Measurements from ENCODE around the gene SPEG.

SPEG gene

GRCh38 chr2:219443697-219444023 lies 9.0 kb downstream of the SPEG start:
- DNase-seq (ENCODE audit: low spot score): no peak

- no peak for DNase-seq (ENCODE audit: low spot score)
These were observed 10.0 kb downstream of the SPEG start for GRCh38 chr2:219444566-219445091.

- DNase-seq (ENCODE audit: low spot score): no peak
These were observed 10.6 kb downstream of the SPEG start for GRCh38 chr2:219445220-219445640.

DNA sequence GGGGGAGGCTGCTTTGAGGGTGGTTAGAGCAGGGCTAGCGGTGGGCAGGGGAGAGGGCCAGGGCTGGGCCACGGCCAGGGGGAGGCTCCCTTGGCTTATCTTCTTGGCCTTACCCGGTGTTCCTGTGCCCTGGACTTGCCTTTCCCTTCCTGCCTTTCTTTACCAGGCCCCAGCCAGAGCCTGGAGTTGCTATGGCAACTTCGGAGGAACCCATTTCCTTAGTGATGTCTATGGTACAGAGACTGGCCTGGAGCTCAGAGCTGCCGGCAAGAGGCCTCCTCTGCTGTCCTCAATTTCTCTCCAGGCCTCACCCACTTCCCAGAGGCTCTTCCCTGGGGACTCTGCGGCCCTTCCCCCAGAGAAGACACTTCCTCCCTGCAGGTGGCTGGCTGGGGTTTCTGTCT lies 11.5 kb downstream of the SPEG start:
- DNase-seq (ENCODE audit: low spot score): peak; percentile 84

- DNase-seq (ENCODE audit: low spot score): no peak
These were observed 12.0 kb downstream of the SPEG start for GRCh38 chr2:219446689-219447088.

GRCh38 chr2:219447242-219448098 lies 12.8 kb downstream of the SPEG start:
- no peak for DNase-seq (ENCODE audit: low spot score)

DNA sequence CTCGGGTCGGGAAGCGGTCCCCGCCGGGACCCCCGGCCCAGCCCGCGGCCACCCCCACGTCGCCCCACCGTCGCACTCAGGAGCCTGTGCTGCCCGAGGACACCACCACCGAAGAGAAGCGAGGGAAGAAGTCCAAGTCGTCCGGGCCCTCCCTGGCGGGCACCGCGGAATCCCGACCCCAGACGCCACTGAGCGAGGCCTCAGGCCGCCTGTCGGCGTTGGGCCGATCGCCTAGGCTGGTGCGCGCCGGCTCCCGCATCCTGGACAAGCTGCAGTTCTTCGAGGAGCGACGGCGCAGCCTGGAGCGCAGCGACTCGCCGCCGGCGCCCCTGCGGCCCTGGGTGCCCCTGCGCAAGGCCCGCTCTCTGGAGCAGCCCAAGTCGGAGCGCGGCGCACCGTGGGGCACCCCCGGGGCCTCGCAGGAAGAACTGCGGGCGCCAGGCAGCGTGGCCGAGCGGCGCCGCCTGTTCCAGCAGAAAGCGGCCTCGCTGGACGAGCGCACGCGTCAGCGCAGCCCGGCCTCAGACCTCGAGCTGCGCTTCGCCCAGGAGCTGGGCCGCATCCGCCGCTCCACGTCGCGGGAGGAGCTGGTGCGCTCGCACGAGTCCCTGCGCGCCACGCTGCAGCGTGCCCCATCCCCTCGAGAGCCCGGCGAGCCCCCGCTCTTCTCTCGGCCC lies 13.6 kb downstream of the SPEG start:
- DNase-seq (ENCODE audit: low spot score): no peak

- no peak for DNase-seq (ENCODE audit: low spot score)
These were observed 14.2 kb downstream of the SPEG start for GRCh38 chr2:219448776-219449341.

GRCh38 chr2:219449609-219450008 lies 15.0 kb downstream of the SPEG start:
- no peak for DNase-seq (ENCODE audit: low spot score)

GRCh38 chr2:219451661-219452360 lies 17.2 kb downstream of the SPEG start:
- no peak for DNase-seq (ENCODE audit: low spot score)

- no peak for DNase-seq (ENCODE audit: low spot score)
These were observed 18.0 kb downstream of the SPEG start for GRCh38 chr2:219452361-219453317.

- DNase-seq (ENCODE audit: low spot score): no peak
These were observed 19.3 kb downstream of the SPEG start for GRCh38 chr2:219453671-219454590.

GRCh38 chr2:219455581-219455980 lies 20.9 kb downstream of the SPEG start:
- DNase-seq (ENCODE audit: low spot score): no peak

DNA sequence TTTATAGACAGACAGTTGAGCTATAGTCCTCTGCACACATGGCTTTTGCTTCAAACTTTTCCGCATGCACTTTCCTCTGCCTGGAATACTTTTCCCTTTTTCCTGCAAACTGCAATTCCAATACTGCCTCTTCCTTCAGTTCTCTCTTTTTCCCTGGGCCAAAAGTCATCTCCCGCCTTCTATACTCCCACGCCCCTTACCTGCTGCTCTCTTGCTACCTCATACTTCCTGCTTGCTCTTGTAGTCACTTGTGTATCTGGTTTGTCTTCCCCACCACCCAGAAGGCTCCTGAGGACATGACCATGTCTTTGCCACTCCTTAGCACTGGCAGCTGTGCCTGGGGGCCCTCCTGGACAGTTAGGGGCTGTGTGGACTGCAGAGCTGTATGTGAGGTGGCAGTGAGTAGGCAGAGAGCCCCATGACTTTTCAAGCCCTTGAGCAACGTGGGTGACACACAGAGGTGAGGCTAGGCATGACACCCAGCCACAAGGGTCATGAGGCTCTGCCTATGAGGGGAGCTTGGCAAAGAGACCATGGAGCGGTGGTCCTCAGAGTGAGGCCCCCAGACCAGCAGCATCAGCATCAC lies 23.2 kb downstream of the SPEG start:
- DNase-seq (ENCODE audit: low spot score): no peak

GRCh38 chr2:219458996-219459395 lies 24.4 kb downstream of the SPEG start:
- DNase-seq (ENCODE audit: low spot score): no peak

DNA sequence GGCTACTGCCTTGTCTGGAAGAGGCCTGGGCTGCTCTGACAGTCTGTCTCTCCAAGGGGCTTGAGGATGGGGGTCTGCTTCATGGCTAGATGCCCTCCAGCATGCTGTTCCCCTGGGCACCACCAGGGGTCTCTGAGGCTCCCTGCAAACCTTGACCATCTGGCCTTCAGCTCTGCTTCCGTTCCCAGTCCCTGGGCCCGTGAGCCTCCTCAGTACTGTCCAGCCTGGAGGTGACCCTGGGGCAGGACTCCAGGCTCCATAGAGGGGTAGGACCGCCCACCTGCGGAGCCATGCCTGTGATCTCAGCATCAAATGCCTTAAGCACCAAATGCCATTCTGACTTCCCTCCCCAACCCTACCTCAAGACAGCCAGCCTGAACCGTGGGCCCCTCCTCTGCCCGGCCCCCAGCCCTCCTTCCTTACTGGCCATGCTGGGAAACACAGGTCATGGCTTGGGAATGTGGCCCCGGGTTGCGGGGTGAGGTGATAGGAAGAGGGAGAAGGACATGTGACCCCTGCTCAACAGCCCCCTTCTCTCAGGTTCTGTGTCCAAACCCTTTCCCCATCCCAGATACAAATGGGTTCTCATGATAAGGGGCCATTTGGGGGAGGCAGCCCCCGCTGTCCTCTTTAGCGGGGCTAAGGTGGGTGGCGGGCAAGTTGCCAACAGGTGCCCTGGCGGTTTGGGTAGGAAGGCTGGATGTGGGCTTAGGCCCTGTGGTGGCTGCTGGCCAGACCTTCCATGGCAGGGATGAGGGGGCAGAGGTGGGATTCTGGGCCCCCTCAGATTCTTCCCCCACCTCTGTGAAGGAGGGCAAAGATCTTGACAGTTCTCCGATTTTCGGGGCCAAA lies 25.0 kb downstream of the SPEG start:
- peak; percentile 62 for DNase-seq (ENCODE audit: low spot score)

DNA sequence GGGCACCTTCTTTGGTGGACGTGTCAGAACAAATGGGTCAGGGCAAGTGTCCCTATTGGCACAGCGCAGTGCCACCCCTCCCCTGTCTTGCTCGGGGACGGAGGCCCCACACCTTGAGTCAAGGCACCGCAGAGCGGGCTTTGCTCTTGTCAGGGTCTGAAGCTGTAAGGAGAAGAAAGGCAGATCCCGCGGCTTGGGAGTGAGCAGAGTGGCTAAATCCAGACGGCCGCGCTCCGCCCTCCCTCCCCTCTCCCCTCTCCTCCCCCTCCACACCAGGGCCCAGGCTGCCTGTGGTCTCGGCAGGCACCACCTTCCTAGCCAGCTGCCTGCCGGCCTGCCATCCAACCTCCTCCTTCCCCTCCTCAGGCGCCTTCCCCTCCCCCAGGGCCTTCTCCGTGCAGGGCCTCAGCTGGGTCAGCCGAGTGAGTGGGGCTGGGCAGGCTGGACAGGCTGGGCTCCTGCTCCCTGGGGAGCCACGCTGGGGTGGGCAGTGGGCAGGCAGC lies 25.8 kb downstream of the SPEG start:
- peak; percentile 31 for DNase-seq (ENCODE audit: low spot score)

- no peak for DNase-seq (ENCODE audit: low spot score)
These were observed 26.4 kb downstream of the SPEG start for GRCh38 chr2:219461047-219461514.
